A549 (cell line): ENCODE results near the gene AMOT.

Experiments
- BCL3 ChIP-seq: fragments of >200 bp; sonication (Bioruptor Twin); formaldehyde crosslinking; IDR thresholded peaks from 3 replicates; pipeline ENCODE4 v1.6.1; 2016
- CEBPB ChIP-seq, 2 experiments: fragments of >200 bp in 1 of 2; sonication (Bioruptor Twin) in 1 of 2; formaldehyde crosslinking in 1 of 2; IDR thresholded peaks; 2 replicates each; pipeline ENCODE4 v1.6.1; 2012 to 2016
- CHD2 ChIP-seq: fragments of 150-350 bp; IDR thresholded peaks from 2 replicates; pipeline ENCODE4 v1.6.1; 2014; ENCODE audit warnings: low read length; ENCODE audit not compliant: partially characterized antibody
- ESRRA ChIP-seq: fragments of 150-350 bp; IDR thresholded peaks from 2 replicates; pipeline ENCODE4 v1.6.1; 2014; ENCODE audit warnings: mild to moderate bottlenecking, low read length, borderline replicate concordance
- FOSL2 ChIP-seq, 2 experiments: fragments of 450-650 bp in 1 of 2; fragments of >200 bp in 1 of 2; sonication (Bioruptor Twin) in 1 of 2; formaldehyde crosslinking; IDR thresholded peaks; 2 replicates each; pipeline versions ENCODE4 v1.5.0 to v1.6.1; 2016 to 2020; ENCODE audit warnings: mild to moderate bottlenecking in 1 of 2, moderate library complexity in 1 of 2
- FOXS1 ChIP-seq: fragments of 250-450 bp; sonication (Bioruptor Pico); IDR thresholded peaks from 2 replicates; pipeline ENCODE4 v1.5.0; 2020; ENCODE audit warnings: mild to moderate bottlenecking, moderate library complexity
- MAFK ChIP-seq: fragments of 450-650 bp; IDR thresholded peaks from 2 replicates; pipeline ENCODE4 v1.6.1; 2014; ENCODE audit not compliant: partially characterized antibody
- POLR2A ChIP-seq: IDR thresholded peaks from 2 replicates; pipeline ENCODE4 v1.6.1; 2012; ENCODE audit warnings: mild to moderate bottlenecking, low read length
- REST ChIP-seq: fragments of 200-600 bp; sonication (generic); IDR thresholded peaks from 2 replicates; pipeline ENCODE4 v1.6.1; 2016; ENCODE audit warnings: antibody characterized with exemption, mild to moderate bottlenecking, moderate library complexity
- RFX5 ChIP-seq: fragments of 450-650 bp; IDR thresholded peaks from 2 replicates; pipeline ENCODE4 v1.7.1; 2014; ENCODE audit warnings: antibody characterized with exemption, mild to moderate bottlenecking, moderate library complexity
- SREBF2 ChIP-seq: fragments of 450-650 bp; IDR thresholded peaks from 2 replicates; pipeline ENCODE4 v1.6.1; 2014; ENCODE audit warnings: mild to moderate bottlenecking, moderate library complexity
- USF2 ChIP-seq: fragments of 450-650 bp; IDR thresholded peaks from 2 replicates; pipeline ENCODE4 v1.6.1; 2014; ENCODE audit warnings: antibody characterized with exemption
- TF ChIP-seq, protein P1 (sequence below): fragments of >200 bp; sonication (Bioruptor Twin); formaldehyde crosslinking; IDR thresholded peaks from 3 replicates; pipeline ENCODE4 v1.5.1; 2016
- TF ChIP-seq, protein P2 (sequence below): fragments of 250-450 bp; sonication (Bioruptor Pico); IDR thresholded peaks from 2 replicates; pipeline ENCODE4 v1.5.0; 2021; ENCODE audit warnings: mild to moderate bottlenecking, moderate library complexity, borderline replicate concordance

DNA sequence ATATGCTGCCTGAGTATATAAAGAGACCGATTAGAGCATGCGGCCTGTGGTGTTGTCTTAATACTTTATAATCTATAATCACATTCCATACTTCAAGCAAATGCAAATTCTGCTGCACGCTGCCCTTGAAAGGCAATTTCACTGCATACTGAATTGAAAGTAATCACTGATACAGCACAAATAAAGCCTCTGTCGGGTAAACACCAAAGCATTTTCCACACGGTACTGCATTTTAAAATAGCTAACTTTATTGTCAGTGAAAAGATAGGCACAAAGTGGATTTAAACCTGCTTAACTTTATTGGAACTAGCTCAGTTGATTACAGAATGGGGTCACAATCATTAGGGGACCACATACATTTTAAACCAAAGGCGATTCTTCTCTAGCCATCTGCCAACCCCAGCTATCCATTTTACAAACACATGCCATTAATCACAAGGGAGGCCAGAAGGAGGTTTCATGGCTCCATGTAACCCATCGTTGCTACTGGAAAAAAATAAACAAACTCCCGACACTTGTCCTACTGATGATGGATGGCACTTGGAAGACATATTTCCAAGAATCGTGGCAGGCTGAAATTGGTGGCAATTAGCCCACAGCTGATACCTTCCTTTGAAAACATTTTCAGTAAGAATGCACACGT is 65.9 kb downstream of the AMOT start:
- TF ChIP-seq, protein P1, sequence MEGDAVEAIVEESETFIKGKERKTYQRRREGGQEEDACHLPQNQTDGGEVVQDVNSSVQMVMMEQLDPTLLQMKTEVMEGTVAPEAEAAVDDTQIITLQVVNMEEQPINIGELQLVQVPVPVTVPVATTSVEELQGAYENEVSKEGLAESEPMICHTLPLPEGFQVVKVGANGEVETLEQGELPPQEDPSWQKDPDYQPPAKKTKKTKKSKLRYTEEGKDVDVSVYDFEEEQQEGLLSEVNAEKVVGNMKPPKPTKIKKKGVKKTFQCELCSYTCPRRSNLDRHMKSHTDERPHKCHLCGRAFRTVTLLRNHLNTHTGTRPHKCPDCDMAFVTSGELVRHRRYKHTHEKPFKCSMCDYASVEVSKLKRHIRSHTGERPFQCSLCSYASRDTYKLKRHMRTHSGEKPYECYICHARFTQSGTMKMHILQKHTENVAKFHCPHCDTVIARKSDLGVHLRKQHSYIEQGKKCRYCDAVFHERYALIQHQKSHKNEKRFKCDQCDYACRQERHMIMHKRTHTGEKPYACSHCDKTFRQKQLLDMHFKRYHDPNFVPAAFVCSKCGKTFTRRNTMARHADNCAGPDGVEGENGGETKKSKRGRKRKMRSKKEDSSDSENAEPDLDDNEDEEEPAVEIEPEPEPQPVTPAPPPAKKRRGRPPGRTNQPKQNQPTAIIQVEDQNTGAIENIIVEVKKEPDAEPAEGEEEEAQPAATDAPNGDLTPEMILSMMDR, result no peak
- TF ChIP-seq CEBPB (IDR thresholded peaks at IDR 0.05) (no peak), POLR2A (no peak), FOSL2 (IDR thresholded peaks at IDR 0.05) (no peak), FOSL2 (CRISPR knock-in tag; IDR thresholded peaks at IDR 0.05) (no peak), ESRRA (no peak), RFX5 (no peak), USF2 (no peak), FOXS1 (CRISPR knock-in tag) (no peak), MAFK (no peak), REST (no peak), SREBF2 (no peak), BCL3 (no peak), CHD2 (no peak)
- TF ChIP-seq, protein P2, sequence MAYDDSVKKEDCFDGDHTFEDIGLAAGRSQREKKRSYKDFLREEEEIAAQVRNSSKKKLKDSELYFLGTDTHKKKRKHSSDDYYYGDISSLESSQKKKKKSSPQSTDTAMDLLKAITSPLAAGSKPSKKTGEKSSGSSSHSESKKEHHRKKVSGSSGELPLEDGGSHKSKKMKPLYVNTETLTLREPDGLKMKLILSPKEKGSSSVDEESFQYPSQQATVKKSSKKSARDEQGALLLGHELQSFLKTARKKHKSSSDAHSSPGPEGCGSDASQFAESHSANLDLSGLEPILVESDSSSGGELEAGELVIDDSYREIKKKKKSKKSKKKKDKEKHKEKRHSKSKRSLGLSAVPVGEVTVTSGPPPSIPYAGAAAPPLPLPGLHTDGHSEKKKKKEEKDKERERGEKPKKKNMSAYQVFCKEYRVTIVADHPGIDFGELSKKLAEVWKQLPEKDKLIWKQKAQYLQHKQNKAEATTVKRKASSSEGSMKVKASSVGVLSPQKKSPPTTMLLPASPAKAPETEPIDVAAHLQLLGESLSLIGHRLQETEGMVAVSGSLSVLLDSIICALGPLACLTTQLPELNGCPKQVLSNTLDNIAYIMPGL, result no peak
